ENCODE measurements around the gene POLDIP3.

- TF ChIP-seq, protein P1, sequence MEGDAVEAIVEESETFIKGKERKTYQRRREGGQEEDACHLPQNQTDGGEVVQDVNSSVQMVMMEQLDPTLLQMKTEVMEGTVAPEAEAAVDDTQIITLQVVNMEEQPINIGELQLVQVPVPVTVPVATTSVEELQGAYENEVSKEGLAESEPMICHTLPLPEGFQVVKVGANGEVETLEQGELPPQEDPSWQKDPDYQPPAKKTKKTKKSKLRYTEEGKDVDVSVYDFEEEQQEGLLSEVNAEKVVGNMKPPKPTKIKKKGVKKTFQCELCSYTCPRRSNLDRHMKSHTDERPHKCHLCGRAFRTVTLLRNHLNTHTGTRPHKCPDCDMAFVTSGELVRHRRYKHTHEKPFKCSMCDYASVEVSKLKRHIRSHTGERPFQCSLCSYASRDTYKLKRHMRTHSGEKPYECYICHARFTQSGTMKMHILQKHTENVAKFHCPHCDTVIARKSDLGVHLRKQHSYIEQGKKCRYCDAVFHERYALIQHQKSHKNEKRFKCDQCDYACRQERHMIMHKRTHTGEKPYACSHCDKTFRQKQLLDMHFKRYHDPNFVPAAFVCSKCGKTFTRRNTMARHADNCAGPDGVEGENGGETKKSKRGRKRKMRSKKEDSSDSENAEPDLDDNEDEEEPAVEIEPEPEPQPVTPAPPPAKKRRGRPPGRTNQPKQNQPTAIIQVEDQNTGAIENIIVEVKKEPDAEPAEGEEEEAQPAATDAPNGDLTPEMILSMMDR (conservative IDR thresholded peaks at IDR 0.05) = no peak
- TF ChIP-seq ZFX (IDR thresholded peaks at IDR 0.05) = peak; percentile 83; the same call in 1 of the 2 replicates
Measured at GRCh38 chr22:42649246-42650099, 34.8 kb upstream of the POLDIP3 start, which contains the start of gene CYB5R3.

Data from C4-2B (cell line).